Vagina (tissue), 2 donors: ENCODE measurements around the gene SOX18.

Experiments
- POLR2A ChIP-seq, 2 donors: fragments of 450-650 bp; IDR thresholded peaks; one replicate each; pipeline ENCODE4 v1.6.1; 2017; ENCODE audit warnings: antibody characterized with exemption in 2 of 2, mild to moderate bottlenecking in 2 of 2, moderate library complexity in 2 of 2
- TF ChIP-seq, protein P1 (sequence below), 3 experiments: fragments of 450-650 bp in 2 of 3; fragments of 200-600 bp in 1 of 3; sonication (generic) in 1 of 3; IDR thresholded peaks; one replicate each; pipeline ENCODE4 v1.5.1; 2017 to 2019; ENCODE audit warnings: antibody characterized with exemption in 3 of 3, mild to moderate bottlenecking in 2 of 3, moderate library complexity in 2 of 3

DNA sequence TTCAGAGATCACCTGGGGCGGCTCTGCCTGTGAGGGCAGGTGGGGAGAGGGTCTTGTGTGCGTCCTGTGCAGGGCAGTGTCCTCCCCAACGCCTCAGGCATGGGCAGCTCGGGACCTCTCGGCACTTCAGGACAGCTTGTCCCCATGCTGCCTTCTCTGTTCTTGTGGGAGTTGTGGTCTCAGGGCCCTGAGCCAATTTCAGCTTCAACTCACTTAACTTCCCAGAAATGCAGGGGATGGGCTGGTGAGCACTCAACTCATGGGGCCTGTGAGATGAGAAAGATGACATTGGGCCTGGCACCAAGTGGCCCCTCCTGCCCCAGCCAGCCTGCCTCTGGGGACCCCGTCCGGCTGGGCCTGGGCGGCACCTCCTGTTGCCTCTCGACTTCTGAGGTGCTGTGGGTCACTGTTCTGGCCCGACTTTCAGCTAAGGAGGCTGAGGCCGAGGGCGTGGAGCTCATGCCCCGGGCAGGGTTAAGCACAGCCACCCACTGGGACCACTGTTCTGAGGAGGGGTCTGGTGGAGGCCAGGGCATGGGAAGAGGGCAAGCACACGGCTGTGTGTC is 23.1 kb upstream of the SOX18 start:
- TF ChIP-seq, protein P1, sequence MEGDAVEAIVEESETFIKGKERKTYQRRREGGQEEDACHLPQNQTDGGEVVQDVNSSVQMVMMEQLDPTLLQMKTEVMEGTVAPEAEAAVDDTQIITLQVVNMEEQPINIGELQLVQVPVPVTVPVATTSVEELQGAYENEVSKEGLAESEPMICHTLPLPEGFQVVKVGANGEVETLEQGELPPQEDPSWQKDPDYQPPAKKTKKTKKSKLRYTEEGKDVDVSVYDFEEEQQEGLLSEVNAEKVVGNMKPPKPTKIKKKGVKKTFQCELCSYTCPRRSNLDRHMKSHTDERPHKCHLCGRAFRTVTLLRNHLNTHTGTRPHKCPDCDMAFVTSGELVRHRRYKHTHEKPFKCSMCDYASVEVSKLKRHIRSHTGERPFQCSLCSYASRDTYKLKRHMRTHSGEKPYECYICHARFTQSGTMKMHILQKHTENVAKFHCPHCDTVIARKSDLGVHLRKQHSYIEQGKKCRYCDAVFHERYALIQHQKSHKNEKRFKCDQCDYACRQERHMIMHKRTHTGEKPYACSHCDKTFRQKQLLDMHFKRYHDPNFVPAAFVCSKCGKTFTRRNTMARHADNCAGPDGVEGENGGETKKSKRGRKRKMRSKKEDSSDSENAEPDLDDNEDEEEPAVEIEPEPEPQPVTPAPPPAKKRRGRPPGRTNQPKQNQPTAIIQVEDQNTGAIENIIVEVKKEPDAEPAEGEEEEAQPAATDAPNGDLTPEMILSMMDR (IDR thresholded peaks at IDR 0.05), result no peak
- no peak for TF ChIP-seq POLR2A (IDR thresholded peaks at IDR 0.05)
